GM18907 (cell line): Measurements from ENCODE around the gene ABCC6.
"Not testable (repeated sequence)": the region's sequence is repeated elsewhere in the genome, so short reads cannot be mapped to it uniquely, and the experiment has no call there.

Source experiments
- ATAC-seq: cut with Tn5 transposase; IDR thresholded peaks from one replicate; pipeline ENCODE4 v1.9.1; 2021; ENCODE audit warnings: mild to moderate bottlenecking, moderate library complexity; ENCODE audit not compliant: unreplicated experiment

The ABCC6 gene

GRCh38 chr16:16120044-16120381, 103.3 kb downstream of the ABCC6 start:
- no peak for ATAC-seq

- ATAC-seq, result no peak
Observed at GRCh38 chr16:16118337-16118736, 105.0 kb downstream of the ABCC6 start.

- no peak for ATAC-seq
Observed at GRCh38 chr16:16116841-16117240, 106.5 kb downstream of the ABCC6 start.

- no peak for ATAC-seq
Observed at GRCh38 chr16:16113076-16113475, 110.2 kb downstream of the ABCC6 start.

GRCh38 chr16:16112450-16113053, 110.7 kb downstream of the ABCC6 start:
- ATAC-seq, result no peak

GRCh38 chr16:16111639-16112038, 111.7 kb downstream of the ABCC6 start:
- no peak for ATAC-seq

GRCh38 chr16:16110111-16110490, 113.2 kb downstream of the ABCC6 start:
- no peak for ATAC-seq

GRCh38 chr16:16109453-16110110, 113.7 kb downstream of the ABCC6 start:
- ATAC-seq, result no peak

- ATAC-seq, result no peak
Observed at GRCh38 chr16:16108759-16109158, 114.5 kb downstream of the ABCC6 start.

GRCh38 chr16:16107839-16108238, 115.5 kb downstream of the ABCC6 start:
- no peak for ATAC-seq

- no peak for ATAC-seq
Observed at GRCh38 chr16:16106466-16106865, 116.8 kb downstream of the ABCC6 start.

- ATAC-seq, result no peak
Observed at GRCh38 chr16:16105646-16106045, 117.6 kb downstream of the ABCC6 start.

- ATAC-seq, result not testable (repeated sequence)
Observed at GRCh38 chr16:16104804-16105141, 118.5 kb downstream of the ABCC6 start.

- ATAC-seq, result not testable (repeated sequence)
Observed at GRCh38 chr16:16104132-16104803, 119.0 kb downstream of the ABCC6 start.

GRCh38 chr16:16102738-16103137, 120.6 kb downstream of the ABCC6 start:
- no peak for ATAC-seq

GRCh38 chr16:16101585-16101984, 121.7 kb downstream of the ABCC6 start:
- ATAC-seq, result no peak

GRCh38 chr16:16100631-16101030, 122.7 kb downstream of the ABCC6 start:
- no peak for ATAC-seq

GRCh38 chr16:16099320-16099719, 124.0 kb downstream of the ABCC6 start:
- no peak for ATAC-seq
